GM10847 (cell line): ENCODE measurements around the gene CCSER1.

Source experiments
- POLR2A ChIP-seq: IDR thresholded peaks from 2 replicates; pipeline ENCODE4 v1.6.1; 2011; ENCODE audit not compliant: insufficient read length; ENCODE audit errors: extremely low read depth

Gene CCSER1

GRCh38 chr4:90883519-90883918 is 756.3 kb downstream of the CCSER1 start:
- TF ChIP-seq POLR2A = no peak

- no peak for TF ChIP-seq POLR2A
Observed at GRCh38 chr4:90888571-90888970, 761.4 kb downstream of the CCSER1 start.

- TF ChIP-seq POLR2A = no peak
Observed at GRCh38 chr4:90889171-90889570, 762.0 kb downstream of the CCSER1 start.

- no peak for TF ChIP-seq POLR2A
Observed at GRCh38 chr4:90904021-90904420, 776.8 kb downstream of the CCSER1 start.

GRCh38 chr4:90906239-90906638 is 779.0 kb downstream of the CCSER1 start:
- TF ChIP-seq POLR2A = no peak

- no peak for TF ChIP-seq POLR2A
Observed at GRCh38 chr4:90922174-90922573, 795.0 kb downstream of the CCSER1 start.

GRCh38 chr4:90926957-90927356 is 799.8 kb downstream of the CCSER1 start:
- no peak for TF ChIP-seq POLR2A

GRCh38 chr4:90943311-90943710 is 816.1 kb downstream of the CCSER1 start:
- no peak for TF ChIP-seq POLR2A

- TF ChIP-seq POLR2A = no peak
Observed at GRCh38 chr4:90946945-90947344, 819.8 kb downstream of the CCSER1 start.

GRCh38 chr4:90950385-90950841 is 823.2 kb downstream of the CCSER1 start:
- TF ChIP-seq POLR2A = no peak

GRCh38 chr4:90951037-90951436 is 823.8 kb downstream of the CCSER1 start:
- TF ChIP-seq POLR2A = no peak

GRCh38 chr4:90958256-90958895 is 831.2 kb downstream of the CCSER1 start:
- TF ChIP-seq POLR2A = no peak

- no peak for TF ChIP-seq POLR2A
Observed at GRCh38 chr4:90960433-90960832, 833.2 kb downstream of the CCSER1 start.

- TF ChIP-seq POLR2A = no peak
Observed at GRCh38 chr4:90960840-90961239, 833.6 kb downstream of the CCSER1 start.

GRCh38 chr4:90970021-90970420 is 842.8 kb downstream of the CCSER1 start:
- TF ChIP-seq POLR2A = no peak

- no peak for TF ChIP-seq POLR2A
Observed at GRCh38 chr4:90977726-90978125, 850.5 kb downstream of the CCSER1 start.

GRCh38 chr4:90979556-90979955 is 852.4 kb downstream of the CCSER1 start:
- no peak for TF ChIP-seq POLR2A
